Islet precursor cell (in vitro differentiated cells): Measurements from ENCODE around the gene CCDC51.
A peak's percentile ranks its signal among the peaks of the same experiment; 100 is the strongest.
"Not testable (repeated sequence)": the region's sequence is repeated elsewhere in the genome, so short reads cannot be mapped to it uniquely, and the experiment has no call there.

Experiments
- DNase-seq: peaks from one replicate; pipeline ENCODE4 v3.0.0-alpha.2; 2018

CCDC51 gene

DNA sequence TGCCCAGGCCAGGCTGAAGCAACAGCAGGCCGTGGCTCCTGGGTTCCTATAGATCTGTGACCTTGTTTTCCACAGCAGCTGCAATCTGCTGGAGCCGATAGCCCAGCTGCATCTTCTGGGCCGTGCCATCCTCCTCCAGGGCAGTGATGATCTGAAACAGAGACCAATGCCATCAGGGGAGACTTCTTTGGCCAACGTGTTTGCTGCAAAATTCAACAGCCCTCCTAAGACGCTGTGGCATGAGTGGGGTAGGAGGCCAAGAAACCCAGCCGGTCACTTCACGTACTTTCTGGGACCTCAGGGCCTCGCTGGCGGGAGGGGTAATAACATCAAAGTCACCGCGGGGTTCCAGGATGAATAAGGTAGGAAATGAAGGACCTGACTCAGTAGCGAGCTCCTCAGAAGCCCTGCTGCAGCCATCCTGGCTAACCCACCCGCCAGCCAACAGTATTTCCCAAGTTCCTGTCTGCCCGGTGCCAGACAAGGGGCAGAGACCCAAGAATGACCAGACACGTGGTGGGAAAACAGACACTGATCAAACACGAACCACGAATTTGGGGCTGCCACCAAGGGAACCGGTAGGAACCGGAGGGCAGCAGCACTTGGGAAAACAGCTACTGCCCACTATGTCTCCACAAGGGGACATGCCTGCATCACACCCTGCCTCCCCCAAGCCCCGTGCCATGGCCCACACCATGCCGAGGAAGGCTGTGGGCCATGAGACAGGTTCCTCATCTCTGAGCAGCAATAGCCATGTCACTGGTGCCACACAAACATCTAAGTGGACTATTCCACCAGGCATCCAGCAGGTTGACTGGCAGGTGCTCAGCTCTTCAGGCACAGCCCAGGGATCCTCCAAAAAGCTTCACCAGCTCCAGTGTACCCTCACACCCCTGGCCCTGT lies 35.2 kb downstream of the CCDC51 start:
- DNase-seq, result peak; percentile 43

DNA sequence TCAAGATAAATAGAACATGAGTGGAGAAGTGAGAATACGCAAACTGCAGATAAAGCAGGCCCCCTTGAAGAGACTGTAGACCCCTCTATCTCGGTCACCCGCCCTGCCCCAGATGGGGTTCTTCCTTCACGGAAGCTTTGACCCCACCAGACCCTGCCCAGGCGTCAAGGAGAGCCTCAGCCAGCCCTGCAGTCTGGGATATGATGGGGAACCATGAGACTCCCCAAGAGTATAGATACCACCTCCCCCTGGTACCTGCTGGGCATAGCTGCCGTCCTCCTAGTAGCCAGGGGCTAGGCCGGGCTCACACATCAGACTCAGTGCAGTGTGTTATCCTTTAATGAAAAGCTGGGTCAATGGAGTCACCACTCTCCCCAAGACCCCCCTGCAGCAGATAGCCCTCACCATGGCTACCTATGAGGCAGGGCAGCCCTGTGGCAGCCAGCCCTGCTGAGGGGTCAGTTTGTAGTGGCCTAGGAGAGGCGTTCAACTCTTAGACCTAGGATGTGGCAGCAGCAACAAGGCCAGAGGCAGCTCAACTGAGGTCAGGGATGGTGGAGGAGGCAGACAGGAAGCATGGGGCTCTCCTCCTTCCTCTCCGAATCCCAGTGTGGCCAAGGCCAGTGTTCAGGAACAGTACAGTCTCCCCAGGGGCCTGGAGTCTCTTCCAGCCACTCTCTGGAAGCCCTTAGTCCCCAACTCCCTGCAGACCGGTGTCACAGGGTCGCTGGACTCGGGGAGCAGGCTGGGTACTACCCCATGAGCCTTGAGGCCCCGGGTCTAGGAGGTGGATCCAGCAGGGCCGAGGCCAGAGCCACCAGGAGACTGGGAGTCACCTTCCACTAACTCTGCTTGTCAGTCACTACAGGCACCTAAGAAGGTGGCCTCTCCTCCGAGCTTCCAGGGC lies 36.1 kb downstream of the CCDC51 start:
- DNase-seq, result peak; percentile 51

DNA sequence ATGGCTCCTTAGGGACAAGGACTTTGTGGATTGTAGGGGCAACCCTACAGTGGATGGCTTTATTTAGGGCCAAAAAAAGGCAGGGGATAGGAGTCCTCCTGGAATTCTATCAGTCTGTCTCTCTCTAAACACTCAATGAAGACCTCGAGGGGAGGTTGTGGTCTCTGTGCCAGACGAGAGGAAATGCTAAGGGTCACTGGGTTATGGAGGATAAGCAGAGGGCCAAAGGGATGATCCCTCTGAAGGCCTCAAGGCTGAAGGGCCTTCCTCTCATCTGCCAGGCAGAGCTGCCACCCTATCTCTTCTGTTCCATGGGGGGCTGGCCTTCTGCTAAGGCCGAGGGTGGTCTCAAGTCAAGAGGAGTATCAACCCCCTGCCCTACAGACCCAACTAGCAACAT lies 37.0 kb downstream of the CCDC51 start:
- DNase-seq, result no peak

DNA sequence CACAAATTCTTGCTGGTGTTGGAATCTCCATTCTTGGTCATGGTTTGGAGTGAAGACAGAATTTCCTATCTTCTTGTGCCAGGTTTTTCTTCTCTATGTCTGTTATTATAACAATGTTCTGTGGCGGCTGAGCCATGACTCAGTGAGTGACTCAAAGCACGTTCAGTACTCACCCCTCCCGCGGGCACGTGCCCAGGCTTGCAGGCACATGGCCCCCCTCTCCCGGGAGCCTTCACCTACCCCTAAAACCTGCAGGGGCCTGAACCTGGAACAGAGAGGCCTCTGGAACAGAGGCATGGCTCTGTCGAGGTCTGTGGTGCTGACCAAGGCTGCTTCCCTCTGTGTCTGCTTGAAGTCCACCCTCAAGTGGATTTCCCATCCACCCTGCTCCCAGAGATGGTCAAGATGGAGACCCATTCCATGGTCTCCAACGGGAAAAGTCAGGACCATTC lies 37.6 kb downstream of the CCDC51 start:
- DNase-seq, result peak; percentile 43

DNA sequence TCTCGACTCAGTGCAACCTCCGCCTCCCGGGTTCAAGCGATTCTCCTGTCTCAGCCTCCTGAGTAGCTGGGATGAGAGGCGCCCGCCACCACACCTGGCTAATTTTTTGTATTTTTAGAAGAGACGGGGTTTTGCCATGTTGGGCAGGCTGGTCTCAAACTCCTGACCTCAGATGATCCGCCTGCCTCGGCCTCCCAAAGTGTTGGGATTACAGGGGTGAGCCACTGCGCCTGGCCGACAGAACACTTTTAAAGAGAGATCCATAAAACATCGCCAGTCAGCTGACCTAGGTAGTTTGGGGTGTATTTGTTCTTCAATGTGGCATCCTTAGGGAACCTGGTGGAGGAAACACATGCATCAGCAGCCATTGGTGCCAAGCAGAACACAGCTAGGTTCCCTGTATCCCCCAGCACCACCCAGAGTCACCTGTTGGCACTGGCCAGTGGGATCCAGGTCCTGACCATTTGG lies 38.5 kb downstream of the CCDC51 start:
- not testable (repeated sequence) for DNase-seq

DNA sequence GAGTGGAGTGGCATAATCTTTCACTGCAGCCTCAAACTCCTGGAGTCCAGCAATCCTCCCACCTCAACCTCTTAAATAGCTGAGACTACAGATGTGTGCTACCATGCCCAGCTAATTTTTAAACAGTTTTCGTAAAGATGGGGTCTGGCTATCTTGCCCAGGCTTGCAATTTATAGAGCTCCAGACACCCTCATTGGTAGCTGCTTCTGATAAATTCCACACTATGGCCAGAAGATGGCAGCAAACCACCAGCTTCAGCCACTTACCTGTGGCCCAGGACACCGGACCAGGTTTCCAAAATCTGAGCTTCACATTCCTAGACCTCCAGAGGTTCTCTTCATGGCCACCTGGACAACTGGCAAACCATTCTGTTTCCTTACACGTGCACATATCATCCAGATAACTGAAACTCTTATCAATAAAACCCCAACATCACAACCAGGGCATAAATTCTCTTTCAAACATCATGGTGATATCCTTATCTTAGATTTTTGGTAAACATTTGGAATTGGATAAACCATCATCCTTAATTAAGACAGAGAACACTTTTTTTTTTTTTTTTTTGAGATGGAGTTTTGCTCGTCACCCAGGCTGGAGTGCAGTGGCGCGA lies 39.0 kb downstream of the CCDC51 start:
- peak; percentile 69 for DNase-seq

DNA sequence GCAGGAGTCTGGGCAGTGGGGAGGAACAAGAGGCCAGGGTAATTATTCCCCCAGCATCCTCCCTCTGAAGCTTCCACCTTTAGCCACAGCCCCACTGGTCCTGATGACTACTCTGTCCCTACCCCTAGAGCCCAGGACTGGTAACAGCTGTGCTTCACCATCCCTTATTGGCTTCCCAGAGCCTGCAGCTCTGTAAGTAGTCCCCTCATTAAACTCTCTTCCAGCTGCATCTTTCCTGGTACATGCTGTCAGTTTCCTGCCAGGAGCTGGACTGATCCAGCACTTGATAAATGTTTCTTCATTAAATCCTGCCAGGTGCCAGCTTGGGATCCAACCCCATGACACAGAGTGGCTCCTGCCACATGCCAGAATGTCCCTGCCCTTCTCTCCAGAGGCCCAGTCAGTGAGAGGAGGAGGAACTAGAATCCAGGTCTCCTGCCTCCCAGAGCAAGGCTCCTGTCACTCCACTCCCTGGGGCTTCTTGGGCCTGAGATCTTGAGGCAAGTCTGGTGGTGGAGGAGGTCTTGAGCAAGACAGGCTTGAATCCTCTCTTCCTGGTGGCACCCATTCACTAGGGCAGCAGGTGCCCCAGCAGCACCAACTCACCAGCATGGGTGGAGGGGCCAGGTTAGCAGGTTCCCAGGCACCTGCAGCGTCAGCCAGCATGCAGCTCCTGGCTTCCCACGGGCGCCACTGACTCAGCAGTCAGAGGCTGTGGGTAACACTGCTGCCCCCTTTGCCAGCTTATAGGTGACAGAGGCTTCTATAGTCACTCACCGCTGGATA lies 40.3 kb downstream of the CCDC51 start:
- no peak for DNase-seq

DNA sequence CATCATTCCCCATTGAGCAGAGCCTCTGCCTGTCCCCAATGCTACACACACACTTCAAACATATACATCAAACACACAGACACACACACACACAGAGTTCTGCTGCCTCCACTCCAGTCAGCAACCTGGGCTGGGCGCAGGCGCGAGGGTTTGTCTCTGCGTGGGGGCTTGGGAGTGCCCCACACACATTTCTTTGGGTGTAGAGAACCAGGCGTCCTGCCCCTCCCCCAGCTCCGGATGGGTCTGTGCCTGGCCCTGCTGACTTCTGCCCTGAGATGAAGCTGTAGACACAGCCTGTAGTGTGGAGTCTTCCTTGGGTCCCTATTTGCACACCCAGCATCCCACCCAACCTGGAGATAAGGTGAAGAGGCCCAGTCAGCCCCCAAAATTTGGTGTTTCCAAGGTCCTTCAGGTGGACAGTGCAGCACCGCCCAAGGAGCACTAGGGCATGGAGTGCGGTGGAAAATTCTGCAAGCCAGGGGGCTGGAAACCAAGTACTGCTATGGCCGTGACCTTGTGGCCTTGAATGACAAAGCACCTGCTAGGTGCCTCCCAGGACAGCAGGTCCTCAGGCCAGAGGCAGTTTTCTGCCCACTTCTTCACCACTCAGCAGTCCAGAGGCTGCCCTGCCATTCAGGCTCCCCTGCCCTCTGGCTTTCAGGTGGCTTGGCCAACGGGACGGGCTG lies 41.1 kb downstream of the CCDC51 start:
- no peak for DNase-seq

DNA sequence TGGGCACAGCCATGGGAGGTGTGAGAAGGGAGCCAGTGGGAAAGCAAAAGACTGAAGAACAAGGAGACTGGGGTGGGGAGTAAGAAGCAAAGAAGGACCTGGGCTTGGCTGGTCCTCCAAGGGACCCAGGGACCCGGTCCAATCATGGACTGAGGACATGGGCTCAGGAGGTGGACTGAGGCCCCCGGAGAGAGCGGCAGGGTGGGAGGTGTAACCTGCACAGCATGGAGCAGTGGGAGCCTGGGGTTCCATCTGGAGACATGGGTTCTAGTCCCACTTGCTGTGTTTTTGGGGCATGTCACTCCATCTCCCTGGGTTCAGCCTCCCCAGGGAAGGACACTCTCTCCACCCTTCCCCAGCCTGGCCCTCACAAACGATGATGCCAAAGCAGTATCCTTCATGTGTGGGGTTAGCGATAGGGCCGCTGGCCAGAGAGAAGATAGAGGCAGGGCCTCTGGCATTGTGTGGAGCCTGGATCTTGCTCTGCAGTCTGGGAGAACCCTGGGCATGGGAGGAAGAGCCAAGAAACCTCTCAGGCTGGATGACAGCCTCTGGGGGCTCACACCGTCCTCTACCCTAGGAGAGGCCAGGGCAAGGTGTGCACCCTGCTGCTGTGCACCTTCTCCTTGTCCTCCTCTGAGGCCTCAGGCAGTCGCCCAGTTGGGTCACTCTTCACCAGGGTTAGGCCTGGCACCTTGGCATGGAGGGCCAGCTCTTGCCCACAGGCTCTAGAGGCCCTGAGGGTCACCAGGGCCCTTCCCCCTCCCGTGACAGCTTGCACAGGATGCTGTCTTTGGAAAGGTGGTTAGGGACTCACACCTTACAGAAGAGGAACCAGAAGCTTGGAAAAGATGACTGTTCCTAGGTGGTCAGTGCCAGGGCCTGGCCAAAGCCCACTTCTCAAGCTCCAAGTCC lies 41.9 kb downstream of the CCDC51 start:
- no peak for DNase-seq

DNA sequence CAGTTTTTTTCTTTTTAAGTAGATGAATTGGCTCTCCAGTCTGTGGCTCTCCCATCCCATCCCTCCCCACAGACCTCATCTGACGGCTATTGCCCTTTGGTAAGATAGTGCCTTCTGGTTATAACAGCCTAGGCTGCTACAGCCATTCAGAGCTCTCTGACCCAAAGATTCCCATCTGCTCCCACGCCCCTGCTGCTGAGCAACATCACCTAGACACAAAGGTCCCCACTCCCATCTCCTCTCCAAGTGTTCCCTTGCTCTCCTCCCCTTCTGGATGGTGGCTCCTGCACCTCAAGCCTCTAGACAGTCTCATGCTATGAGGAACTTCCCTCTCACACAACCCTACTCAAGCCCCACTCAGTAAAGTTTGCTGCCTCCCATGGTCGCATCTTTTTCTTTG lies 44.2 kb downstream of the CCDC51 start:
- no peak for DNase-seq

DNA sequence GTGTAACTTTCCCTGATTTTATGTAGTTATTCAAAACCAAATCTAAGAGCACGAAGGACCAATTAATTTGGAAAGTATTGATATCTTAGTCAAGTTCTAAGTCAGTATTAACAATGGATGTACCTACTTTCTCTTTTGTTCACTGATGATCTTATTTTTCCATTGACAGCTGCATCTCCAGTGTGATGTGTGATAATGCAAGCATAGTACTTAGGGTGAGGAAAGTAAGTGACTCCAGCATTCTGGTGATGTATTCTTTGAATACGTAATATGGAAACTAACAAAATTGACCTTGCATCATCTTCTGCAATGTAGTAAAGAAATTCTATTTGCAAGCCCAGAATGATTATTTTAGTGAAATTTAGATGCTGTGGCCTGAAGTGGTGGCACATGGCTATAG lies 45.5 kb downstream of the CCDC51 start:
- no peak for DNase-seq

DNA sequence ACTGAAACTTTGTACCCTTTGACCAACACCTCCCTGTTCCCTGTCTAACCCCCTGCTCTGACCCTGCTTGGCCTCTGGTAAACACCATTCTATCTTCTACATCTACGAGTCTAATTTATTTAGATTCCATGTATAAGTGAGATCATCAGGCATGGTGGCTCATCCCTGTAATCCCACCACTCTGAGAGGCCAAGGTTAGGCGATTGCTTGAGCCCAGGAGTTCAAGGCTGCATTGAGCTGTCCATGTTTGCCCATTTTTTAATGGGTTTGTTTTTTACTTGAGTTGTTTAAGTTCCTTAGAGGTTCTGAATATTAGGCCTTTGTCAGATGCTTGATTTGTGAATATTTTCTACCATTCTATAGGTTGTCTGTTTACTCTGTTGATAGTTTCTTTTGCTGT lies 51.0 kb downstream of the CCDC51 start:
- DNase-seq, result no peak

DNA sequence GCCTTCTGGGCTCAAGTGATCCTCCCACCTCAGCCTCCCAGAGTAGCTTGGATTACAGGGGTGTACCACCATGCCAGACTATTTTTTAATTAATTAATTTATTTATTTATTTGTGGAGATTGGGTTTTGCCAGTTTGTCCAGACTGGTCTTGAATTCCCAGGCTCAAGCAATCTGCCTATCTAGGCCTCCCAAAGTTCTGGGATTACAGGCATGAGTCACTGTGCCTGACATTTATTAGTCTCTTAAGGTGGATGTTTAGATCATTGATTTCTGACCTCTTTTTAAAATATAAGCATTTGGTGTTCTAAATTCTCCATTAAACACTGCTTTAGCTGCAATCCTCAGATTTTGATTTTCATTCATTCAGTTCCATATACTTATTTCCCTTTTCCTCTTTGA lies 52.3 kb downstream of the CCDC51 start:
- no peak for DNase-seq
